Measurements from ENCODE around the gene CD70.
"Not testable (repeated sequence)": the region's sequence is repeated elsewhere in the genome, so short reads cannot be mapped to it uniquely, and the experiment has no call there.

DNA sequence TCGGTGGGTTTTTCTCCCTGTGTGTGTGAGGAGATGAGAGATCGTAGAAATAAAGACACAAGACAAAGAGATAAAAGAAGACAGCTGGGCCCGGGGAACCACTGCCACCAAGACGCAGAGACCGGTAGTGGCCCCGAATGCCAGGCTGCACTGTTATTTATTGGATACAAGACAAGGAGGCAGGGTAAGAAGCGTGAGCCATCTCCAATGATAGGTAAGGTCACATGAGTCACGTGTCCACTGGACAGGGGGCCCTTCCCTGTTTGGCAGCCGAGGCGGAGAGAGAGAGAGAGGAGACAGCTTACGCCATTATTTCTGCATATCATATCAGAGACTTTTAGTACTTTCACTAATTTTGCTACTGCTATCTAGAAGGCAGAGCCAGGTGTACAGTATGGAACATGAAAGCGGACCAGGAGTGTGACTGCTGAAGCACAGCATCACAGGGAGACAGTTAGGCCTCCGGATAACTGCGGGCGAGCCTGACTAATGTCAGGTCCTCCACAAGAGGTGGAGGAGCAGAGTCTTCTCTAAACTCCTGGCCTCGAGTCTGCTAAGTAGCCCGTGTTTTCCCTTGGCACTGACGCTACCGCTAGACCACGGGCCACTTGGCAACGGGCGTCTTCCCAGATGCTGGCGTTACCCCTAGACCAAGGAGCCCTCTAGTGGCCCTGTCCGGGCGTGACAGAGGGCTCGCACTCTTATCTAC, 42.0 kb upstream of the CD70 start:
- not testable (repeated sequence) for TF ChIP-seq POLR2AphosphoS5 (IDR thresholded peaks at IDR 0.05; ENCODE audit: low read depth, low read length); SIN3A (IDR thresholded peaks at IDR 0.05; ENCODE audit: borderline replicate concordance, insufficient read depth, low read depth, low read length); TCF7L2 (IDR thresholded peaks at IDR 0.05; ENCODE audit: low read depth, low read length)
- TF ChIP-seq, protein P1, sequence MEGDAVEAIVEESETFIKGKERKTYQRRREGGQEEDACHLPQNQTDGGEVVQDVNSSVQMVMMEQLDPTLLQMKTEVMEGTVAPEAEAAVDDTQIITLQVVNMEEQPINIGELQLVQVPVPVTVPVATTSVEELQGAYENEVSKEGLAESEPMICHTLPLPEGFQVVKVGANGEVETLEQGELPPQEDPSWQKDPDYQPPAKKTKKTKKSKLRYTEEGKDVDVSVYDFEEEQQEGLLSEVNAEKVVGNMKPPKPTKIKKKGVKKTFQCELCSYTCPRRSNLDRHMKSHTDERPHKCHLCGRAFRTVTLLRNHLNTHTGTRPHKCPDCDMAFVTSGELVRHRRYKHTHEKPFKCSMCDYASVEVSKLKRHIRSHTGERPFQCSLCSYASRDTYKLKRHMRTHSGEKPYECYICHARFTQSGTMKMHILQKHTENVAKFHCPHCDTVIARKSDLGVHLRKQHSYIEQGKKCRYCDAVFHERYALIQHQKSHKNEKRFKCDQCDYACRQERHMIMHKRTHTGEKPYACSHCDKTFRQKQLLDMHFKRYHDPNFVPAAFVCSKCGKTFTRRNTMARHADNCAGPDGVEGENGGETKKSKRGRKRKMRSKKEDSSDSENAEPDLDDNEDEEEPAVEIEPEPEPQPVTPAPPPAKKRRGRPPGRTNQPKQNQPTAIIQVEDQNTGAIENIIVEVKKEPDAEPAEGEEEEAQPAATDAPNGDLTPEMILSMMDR (IDR thresholded peaks at IDR 0.05) = peak; percentile 87
- TF ChIP-seq, protein P2, sequence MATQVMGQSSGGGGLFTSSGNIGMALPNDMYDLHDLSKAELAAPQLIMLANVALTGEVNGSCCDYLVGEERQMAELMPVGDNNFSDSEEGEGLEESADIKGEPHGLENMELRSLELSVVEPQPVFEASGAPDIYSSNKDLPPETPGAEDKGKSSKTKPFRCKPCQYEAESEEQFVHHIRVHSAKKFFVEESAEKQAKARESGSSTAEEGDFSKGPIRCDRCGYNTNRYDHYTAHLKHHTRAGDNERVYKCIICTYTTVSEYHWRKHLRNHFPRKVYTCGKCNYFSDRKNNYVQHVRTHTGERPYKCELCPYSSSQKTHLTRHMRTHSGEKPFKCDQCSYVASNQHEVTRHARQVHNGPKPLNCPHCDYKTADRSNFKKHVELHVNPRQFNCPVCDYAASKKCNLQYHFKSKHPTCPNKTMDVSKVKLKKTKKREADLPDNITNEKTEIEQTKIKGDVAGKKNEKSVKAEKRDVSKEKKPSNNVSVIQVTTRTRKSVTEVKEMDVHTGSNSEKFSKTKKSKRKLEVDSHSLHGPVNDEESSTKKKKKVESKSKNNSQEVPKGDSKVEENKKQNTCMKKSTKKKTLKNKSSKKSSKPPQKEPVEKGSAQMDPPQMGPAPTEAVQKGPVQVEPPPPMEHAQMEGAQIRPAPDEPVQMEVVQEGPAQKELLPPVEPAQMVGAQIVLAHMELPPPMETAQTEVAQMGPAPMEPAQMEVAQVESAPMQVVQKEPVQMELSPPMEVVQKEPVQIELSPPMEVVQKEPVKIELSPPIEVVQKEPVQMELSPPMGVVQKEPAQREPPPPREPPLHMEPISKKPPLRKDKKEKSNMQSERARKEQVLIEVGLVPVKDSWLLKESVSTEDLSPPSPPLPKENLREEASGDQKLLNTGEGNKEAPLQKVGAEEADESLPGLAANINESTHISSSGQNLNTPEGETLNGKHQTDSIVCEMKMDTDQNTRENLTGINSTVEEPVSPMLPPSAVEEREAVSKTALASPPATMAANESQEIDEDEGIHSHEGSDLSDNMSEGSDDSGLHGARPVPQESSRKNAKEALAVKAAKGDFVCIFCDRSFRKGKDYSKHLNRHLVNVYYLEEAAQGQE (IDR thresholded peaks at IDR 0.05; ENCODE audit: insufficient read depth in 1 of 2, low read depth in 2 of 2, low read length in 1 of 2) = not testable (repeated sequence)

Data from Panc1 (cell line).